ENCODE measurements around the gene MLKL. TPM values are rescaled to one million over a fixed set of nuclear protein-coding genes. Genes with fewer than 3 reads are reported as not detected.

MLKL gene
- total RNA-seq, 1 donor, result 10.8 TPM

DNA sequence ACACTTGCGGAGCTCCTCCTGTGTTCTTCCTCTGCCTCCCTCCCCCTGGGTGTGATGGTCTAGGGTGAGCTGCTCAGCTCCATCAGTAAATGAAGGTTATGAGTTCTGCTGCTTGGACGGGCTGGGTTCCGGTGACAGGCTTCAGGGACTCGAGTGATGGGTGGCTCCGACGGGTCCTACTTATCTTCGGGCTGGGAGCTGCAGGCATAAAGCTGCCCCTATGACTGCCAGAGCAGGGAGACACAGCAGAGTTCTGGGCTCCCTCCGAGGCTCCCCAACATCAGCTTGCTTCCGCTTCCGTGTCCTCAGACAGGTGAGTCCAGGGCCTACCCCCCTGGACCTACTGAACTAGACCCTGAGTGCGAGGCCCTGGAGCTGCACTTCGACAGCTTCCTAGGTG, 11.3 kb upstream of the MLKL start:
- TF ChIP-seq, protein P1, sequence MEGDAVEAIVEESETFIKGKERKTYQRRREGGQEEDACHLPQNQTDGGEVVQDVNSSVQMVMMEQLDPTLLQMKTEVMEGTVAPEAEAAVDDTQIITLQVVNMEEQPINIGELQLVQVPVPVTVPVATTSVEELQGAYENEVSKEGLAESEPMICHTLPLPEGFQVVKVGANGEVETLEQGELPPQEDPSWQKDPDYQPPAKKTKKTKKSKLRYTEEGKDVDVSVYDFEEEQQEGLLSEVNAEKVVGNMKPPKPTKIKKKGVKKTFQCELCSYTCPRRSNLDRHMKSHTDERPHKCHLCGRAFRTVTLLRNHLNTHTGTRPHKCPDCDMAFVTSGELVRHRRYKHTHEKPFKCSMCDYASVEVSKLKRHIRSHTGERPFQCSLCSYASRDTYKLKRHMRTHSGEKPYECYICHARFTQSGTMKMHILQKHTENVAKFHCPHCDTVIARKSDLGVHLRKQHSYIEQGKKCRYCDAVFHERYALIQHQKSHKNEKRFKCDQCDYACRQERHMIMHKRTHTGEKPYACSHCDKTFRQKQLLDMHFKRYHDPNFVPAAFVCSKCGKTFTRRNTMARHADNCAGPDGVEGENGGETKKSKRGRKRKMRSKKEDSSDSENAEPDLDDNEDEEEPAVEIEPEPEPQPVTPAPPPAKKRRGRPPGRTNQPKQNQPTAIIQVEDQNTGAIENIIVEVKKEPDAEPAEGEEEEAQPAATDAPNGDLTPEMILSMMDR (IDR thresholded peaks at IDR 0.05; ENCODE audit: insufficient read depth, low read length), result no peak
- H3K4me3 ChIP-seq (ENCODE audit: low read depth, low read length), result no peak overlapping the region
- no peak for DNase-seq (ENCODE audit: low read depth)

DNA sequence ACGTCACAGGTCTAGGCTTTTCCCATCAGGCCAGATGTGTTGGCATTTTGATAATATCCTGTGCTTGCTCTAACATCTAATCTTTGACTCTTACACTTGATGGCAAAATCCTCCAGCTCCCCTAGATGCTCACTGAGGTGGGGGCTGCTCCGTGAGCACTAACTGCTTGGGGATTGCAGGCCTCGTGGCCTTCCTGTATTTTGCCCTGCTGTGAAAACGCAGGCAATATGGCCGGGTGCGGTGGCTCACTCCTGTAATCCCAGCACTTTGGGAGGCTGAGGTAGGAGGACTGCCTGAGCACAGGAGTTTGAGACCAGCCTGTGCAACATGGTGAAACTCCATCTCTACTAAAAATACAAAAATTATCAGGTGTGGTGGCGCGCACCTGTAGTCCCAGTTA, 9.7 kb upstream of the MLKL start:
- no peak overlapping the region for H3K4me3 ChIP-seq (ENCODE audit: low read depth, low read length)
- DNase-seq (ENCODE audit: low read depth), result no peak
- TF ChIP-seq, protein P1 (IDR thresholded peaks at IDR 0.05; ENCODE audit: insufficient read depth, low read length), result no peak

DNA sequence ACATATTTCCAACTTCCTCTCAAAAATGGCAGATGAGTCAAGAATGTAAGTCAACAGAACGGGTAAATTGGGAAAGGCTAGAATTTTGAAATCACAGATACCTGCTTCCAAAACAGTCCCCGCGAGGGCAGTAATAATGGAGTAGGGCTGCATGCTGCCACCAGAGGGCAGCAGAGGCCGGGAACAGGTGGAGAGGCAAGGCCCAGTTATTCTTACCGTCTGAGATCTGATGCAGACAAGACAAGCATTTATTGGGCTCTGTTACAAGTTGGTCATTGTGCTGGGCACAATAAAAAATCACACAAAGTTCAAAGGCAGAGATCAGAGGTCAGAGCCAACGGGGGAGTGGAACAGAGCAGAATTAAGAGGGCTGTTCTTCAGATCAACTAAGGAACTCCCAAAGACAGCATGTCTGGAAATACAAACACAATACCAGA, 8.8 kb upstream of the MLKL start:
- DNase-seq (ENCODE audit: low read depth), result peak; percentile 78
- H3K4me3 ChIP-seq (ENCODE audit: low read depth, low read length), result no peak overlapping the region
- TF ChIP-seq, protein P1 (IDR thresholded peaks at IDR 0.05; ENCODE audit: insufficient read depth, low read length), result peak; percentile 97

DNA sequence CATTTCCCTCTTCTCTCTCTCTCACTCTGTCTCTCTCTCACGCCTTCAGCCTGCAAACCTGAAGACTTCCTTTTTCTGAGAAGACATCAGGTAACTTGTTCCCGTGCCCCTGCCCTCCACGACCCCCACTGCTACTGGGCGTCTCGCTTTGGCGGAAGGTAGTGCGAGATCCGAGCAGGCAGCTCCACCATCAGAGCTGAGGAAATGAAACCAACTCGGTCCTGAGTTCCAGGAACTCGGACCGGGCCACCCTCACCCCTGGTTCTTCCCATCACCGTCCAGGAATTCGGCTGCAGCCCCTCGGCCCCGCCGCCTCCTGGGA, 585 bp downstream of the MLKL start:
- H3K4me3 ChIP-seq (ENCODE audit: low read depth, low read length), result peak overlapping the region; percentile 93
- peak; percentile 9 for DNase-seq (ENCODE audit: low read depth)
- TF ChIP-seq, protein P1 (IDR thresholded peaks at IDR 0.05; ENCODE audit: insufficient read depth, low read length), result no peak

DNA sequence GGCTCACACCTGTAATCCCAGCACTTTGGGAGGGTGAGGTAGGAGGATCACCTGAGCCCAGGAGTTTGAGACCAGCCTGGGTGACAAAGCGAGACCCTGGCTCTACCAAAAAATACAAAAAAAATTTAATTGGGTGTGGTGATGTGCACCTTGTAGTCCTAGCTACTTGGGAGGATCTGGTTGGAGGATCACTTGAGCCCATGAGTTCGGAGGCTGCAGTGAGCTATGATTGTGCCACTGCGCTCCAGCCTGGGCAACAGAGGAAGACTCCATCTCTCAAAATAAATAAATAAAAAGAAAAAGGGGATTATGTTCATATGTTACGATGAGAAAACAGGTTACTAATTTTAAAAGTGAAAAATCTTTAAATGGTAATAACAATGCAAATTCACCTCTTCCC, 996 bp downstream of the MLKL start:
- TF ChIP-seq, protein P1 (IDR thresholded peaks at IDR 0.05; ENCODE audit: insufficient read depth, low read length), result no peak
- H3K4me3 ChIP-seq (ENCODE audit: low read depth, low read length), result peak overlapping the region; percentile 43
- DNase-seq (ENCODE audit: low read depth), result no peak

DNA sequence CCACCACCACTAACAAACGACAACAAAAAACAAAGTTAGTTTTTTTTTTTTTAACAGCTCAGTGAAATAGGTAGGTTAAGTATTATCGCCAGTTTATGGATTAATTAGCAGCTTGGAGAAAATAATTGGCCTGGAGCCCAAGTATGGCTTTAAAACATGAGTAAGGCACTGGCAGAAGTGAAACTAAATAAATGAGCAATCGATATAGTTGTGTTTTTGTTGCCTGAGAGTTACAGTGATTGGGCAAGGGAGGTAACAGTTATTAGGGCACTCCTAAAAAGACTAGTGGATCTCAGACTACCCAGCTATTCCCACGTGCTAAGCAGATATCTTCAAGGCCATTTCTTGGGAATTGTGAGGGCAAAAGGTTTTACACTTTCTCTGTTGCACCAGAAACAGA, 2.4 kb downstream of the MLKL start:
- peak overlapping the region; percentile 9 for H3K4me3 ChIP-seq (ENCODE audit: low read depth, low read length)
- TF ChIP-seq, protein P1 (IDR thresholded peaks at IDR 0.05; ENCODE audit: insufficient read depth, low read length), result no peak
- peak; percentile 2 for DNase-seq (ENCODE audit: low read depth)

Measured in fibroblast of the aortic adventitia (primary cell).